SIG-M5 (cell line): ENCODE data around the gene TNRC18.
"Not testable (repeated sequence)": the region's sequence is repeated elsewhere in the genome, so short reads cannot be mapped to it uniquely, and the experiment has no call there.

Source experiments
- DNase-seq: peaks from one replicate; lab custom pipeline; 2025; lab: John Stamatoyannopoulos, UW

TNRC18 gene

GRCh38 chr7:5315761-5316160 is 107.9 kb downstream of the TNRC18 start:
- DNase-seq, result no peak

- DNase-seq, result no peak
Observed at GRCh38 chr7:5314864-5315263, 108.8 kb downstream of the TNRC18 start.

- DNase-seq, result not testable (repeated sequence)
Observed at GRCh38 chr7:5313076-5313885, 110.4 kb downstream of the TNRC18 start.

GRCh38 chr7:5312276-5313070 is 111.2 kb downstream of the TNRC18 start:
- not testable (repeated sequence) for DNase-seq

GRCh38 chr7:5310822-5311405 is 112.7 kb downstream of the TNRC18 start:
- no peak for DNase-seq

- no peak for DNase-seq
Observed at GRCh38 chr7:5309146-5309545, 114.5 kb downstream of the TNRC18 start.

- not testable (repeated sequence) for DNase-seq
Observed at GRCh38 chr7:5307221-5308142, 116.2 kb downstream of the TNRC18 start.

- not testable (repeated sequence) for DNase-seq
Observed at GRCh38 chr7:5305050-5305449, 118.6 kb downstream of the TNRC18 start.

- DNase-seq, result no peak
Observed at GRCh38 chr7:5303591-5304505, 119.8 kb downstream of the TNRC18 start.

GRCh38 chr7:5303061-5303460 is 120.6 kb downstream of the TNRC18 start:
- no peak for DNase-seq

GRCh38 chr7:5302577-5302976 is 121.1 kb downstream of the TNRC18 start:
- no peak for DNase-seq

GRCh38 chr7:5300366-5300765 is 123.3 kb downstream of the TNRC18 start:
- no peak for DNase-seq

- DNase-seq, result no peak
Observed at GRCh38 chr7:5296611-5297226, 126.9 kb downstream of the TNRC18 start.

GRCh38 chr7:5296015-5296610 is 127.5 kb downstream of the TNRC18 start:
- no peak for DNase-seq

GRCh38 chr7:5295039-5296014 is 128.3 kb downstream of the TNRC18 start:
- no peak for DNase-seq

GRCh38 chr7:5294169-5294987 is 129.3 kb downstream of the TNRC18 start:
- no peak for DNase-seq

- not testable (repeated sequence) for DNase-seq
Observed at GRCh38 chr7:5291711-5292335, 131.8 kb downstream of the TNRC18 start.
